OCI-M1 (cell line): ENCODE measurements around the gene MYO1E.
"Not testable (repeated sequence)": the region's sequence is repeated elsewhere in the genome, so short reads cannot be mapped to it uniquely, and the experiment has no call there.

Experiments used
- DNase-seq: peaks from one replicate; lab custom pipeline; 2025; lab: John Stamatoyannopoulos, UW

MYO1E gene

DNA sequence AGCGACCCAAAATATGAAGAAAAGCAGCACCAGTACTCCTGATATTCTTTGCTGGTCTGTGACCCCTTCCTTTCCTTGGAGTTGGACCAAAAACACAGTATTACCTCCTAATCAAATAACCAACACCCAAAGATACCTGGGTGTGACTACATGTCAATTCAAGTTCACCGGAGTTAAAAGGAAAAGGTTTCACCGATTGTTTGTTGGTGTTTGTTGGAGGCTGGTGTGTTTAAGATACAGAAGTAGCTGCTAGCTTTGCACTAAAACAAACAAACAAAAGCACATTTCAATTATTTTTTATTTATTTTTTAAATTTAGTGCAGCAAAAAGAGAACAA is 81.5 kb downstream of the MYO1E start:
- DNase-seq: no peak

DNA sequence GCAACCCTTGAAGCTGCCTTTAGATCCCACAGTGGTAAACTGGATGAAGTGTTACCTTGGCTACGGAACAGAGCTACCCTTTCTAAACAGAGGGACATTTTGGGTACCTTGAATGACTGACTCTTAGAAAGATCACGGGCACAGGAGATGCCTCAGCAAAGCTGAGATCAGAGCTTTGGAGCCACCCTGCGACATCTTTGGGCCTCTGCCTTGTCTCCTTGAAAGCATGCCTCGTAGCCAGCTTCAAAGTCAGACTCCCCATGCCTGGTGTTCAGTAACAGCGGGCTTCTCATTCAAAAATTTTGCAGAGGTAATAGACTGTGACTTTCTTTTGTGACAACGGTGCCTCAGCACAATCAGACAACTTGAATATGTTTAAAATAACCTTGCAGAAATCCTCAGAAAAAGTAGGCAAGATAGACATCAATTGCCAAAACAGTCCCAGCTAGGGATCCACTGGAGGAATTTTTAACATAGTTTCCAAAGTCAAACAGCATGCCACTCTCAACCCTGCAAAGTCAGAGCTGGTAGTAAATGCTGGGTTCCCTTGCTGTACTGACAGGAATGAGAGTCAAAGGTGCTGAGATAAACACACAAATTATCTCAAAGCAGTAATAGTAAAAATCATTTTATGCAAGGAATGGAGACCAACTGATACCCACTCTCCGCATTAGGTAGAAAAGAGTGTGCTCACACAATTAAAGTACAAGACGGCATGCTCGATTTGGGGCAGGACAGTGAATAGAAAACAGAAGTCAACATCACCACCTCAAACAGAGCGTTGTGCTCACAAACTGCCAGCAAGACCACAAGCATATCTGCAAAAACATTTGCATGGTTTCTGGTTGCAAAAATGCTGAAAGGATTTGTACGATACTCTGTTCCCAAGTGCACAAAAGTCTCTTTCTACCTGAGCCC is 82.1 kb downstream of the MYO1E start:
- DNase-seq: peak; percentile 64

DNA sequence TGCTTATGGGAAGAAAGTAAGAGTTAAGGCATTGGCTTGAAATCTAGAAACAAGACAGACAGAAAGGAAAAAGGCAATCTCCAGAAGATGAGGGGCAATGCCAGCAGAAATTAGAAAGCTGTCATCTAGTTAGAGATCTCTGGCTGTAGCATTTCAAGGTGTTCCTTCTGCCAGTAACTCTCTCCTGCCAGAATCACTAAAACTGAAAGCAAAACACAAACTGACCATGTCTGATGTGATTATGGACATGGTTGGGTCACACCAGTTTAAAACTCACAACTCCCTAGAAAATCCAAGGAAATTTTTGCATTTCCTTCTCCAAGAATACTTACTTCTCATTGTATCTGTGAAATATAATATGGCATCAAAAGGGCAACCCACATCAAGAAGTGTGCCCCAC is 83.1 kb downstream of the MYO1E start:
- DNase-seq: peak; percentile 16

DNA sequence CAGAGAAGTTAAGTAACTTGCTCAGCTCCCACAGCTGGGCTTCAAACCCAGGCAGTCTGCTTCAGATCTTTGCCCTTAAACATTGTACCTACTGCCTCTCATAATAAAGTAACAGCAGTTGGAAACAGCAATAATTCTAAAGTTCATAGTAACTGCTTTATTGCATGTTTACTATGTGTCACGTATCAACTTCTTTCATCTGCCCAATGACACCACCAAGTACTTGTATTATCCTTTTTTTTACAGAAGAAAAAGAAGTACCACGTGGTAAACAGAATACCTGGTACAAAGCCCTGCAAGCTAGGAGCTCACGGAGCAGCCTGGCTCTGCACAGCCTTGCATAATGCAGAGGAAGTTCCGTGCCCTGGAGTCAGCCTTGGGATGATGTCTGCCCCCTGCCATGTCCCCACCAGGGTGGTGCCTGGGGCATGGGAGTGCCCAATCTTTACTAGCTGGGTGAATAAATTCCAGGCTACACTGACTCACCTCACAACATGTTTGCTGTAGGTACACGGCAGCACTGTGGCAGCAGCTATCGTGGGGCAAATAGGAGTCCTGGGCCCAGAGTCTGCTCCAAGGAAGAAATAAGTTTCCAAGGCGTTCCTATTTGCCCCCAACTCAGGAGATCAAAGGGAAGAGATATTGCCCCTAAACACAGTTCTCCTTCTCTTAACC is 88.8 kb downstream of the MYO1E start:
- DNase-seq: no peak

GRCh38 chr15:59282515-59283337 is 89.9 kb downstream of the MYO1E start:
- no peak for DNase-seq

GRCh38 chr15:59281699-59282098 is 91.0 kb downstream of the MYO1E start:
- DNase-seq: no peak

DNA sequence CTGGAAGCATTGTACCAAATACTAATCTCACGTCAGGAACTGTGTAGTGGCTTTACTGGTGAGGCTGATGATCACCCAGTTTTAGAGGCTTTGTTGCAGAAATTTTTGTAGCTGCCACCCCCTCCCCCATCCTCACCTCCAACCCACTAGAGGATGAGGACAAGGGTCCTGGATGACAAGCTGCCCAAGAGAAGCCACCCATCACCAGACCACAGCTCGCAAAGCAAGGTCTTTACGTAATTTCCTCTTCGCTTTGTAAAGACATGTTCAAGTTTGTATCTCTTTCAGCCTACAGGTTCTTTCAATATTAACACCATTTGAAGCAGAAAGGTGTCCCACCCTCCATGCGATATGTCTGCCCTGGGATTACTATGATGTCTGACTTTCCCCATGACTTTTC is 91.8 kb downstream of the MYO1E start:
- no peak for DNase-seq

DNA sequence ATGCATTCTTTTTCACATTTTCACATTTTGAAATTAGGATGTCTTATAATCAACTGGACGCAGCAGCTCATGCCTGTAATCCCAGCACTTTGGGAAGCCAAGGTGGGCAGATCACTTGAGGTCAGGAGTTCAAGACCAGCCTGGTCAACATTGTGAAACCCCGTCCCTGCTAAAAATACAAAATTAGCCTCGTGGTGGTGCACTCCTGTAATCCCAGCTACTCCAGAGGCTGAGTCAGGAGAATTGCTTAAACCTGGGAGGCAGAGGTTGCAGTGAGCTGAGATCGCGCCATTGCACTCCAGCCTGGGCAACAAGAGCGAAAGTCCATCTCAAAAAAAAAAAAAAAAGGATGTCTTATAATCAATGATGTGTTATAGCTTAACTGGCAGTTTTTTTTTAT is 92.4 kb downstream of the MYO1E start:
- DNase-seq: not testable (repeated sequence)

DNA sequence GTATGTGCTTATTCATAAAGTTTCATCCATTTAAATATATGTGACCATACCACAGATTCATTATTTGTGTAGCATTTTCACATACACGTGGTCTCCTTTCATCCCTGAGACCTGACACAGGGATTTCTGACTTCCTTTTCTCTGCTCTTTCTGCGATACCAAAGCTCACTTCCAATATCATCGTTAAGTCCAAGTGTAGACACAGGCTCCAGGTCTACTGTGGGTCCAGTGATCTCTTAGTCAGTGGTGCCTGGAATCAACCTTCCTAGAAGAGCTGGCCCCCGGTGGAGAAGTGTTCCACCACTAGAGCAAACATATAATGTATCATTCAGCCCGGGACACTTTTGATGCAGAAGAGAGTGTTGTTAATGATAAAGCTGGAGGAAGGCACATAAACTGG is 93.6 kb downstream of the MYO1E start:
- no peak for DNase-seq

- DNase-seq: no peak
Measured at GRCh38 chr15:59278120-59278519, 94.6 kb downstream of the MYO1E start.

GRCh38 chr15:59276225-59277178 is 96.2 kb downstream of the MYO1E start:
- DNase-seq: no peak

DNA sequence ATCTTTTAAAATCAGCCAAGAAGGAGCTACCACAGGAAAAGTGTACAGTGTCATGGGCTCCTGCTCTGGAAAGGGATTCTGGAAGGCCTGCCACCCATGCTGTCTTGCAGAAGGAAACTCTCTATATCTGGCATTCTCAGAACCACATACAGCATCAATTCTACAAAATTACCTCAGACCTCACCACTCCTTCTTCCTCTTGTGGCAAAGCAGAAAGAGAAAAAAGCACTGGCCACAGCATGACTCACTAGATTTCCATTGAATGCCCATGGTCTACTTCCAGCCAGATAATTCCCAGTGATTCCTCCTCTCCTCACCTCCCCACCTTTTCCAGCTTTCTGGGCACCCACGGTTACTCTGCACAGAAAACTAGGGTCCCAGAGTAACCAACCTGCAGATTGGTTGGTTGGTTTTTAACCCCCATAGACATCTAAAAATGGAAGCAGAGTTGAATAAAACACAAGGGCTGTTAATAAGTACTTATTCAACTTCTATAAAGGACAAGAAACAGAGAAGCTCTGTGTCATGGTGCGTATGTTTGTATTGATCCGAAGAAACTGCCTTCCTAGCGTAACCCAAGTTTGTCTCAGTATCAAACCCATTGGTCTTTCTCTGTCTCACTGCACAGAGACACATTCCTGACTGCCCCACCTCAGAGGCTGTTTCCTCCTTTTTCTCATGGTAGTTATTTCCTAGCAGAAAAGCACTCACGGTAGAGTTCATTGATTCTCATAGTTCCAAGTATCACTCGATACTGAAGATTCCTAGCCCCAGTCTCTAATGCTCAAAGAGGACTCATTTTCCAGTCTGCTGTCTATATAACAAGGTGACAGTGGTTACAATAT is 98.3 kb downstream of the MYO1E start:
- peak; percentile 55 for DNase-seq

DNA sequence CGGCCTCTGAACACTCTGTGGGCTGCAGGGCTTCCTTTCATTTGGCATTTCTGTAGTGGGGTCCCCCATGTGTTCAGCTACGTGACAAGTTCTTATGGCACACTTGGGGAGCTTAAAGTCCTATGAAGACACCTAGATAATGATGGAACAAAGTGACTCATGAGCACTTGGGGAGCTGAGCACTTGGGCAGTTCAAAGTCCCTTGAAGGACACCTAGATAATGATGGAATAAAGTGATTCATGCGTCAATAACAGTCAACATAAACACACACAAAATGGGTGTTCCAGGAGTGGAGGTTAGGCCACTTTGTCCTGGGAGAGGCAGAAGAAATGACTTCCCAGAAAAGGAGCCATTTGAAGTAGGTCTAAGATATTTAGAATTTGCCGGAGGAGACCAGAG is 99.4 kb downstream of the MYO1E start:
- DNase-seq: no peak

DNA sequence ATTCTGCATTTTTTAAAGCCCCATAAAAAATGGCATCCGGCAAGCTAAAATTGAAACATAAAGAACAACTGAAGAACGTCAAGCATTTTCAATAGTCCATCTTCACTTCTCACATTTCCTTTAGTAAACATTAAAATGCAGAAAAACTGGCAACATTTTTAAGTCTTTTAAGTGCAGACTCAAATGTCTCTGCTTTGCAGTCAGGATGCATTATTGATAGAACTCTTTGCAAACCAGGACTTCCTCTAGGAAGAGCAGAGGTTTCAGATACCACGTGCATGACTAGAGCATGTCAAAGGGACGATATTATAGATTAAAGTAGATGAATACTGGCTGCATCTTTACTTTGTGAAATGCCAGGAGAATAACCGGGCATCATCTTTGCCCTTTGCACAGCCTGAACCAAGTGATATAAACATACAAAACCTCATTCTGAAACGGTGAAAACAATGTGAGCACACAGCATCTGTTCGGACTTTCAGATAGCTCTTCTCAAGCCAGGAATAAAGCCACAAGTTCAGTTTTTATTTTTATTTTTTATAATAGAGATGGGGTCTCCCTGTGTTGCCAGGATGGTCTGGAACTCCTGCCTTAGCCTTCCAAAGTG is 101.0 kb downstream of the MYO1E start:
- DNase-seq: no peak

- no peak for DNase-seq
Measured at GRCh38 chr15:59268852-59269407, 103.7 kb downstream of the MYO1E start.

DNA sequence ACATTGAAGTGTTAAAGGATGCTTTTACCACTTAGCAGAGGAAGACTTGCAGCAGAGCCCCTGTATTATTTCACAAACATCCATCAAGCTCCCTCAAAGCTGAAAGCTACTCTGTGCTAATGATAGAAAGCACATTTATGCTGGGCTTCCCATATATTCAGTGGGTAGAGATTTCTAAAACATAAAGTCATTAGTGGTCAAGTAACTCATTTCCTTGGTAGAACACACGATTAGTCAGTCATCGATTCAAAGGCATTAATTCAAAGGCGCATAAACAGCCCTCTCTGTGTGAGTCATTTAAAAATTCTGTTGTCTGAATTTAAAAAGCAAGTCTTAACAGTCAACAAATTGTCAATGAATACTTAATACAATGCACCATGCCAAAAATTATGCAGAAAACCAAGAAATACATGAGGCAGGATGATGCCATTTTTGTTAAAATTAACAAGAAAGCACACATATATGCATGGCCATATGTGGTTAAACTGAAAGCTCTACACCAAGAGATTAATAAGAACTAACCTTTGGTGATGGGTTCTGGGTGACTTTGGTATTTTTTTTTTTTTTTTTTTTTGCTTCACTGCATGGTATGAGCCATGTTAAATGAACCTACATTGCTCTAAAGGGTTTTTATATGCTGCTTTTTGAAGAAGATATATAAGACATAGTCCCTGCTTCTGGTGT is 104.4 kb downstream of the MYO1E start:
- DNase-seq: no peak

- DNase-seq: no peak
Measured at GRCh38 chr15:59266028-59266427, 106.6 kb downstream of the MYO1E start.

DNA sequence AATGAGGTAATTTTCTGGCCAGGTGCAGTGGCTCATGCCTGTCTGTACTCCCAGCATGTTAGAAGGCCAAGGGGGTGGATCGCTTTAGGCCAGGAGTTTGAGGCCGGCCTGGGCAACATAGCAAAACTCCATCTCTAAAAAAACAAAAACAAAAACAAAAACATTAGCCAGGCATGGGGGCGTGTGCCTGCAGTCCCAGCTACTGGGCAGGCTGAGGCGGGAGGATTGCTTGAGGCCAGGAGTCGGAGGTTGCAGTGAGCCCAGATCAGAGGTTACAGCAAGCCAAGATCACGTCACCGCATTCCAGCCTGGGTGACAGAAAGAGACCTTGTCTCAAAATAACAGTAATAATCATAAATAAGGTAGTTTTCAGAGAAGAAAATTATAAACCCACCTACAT is 110.4 kb downstream of the MYO1E start:
- DNase-seq: no peak

DNA sequence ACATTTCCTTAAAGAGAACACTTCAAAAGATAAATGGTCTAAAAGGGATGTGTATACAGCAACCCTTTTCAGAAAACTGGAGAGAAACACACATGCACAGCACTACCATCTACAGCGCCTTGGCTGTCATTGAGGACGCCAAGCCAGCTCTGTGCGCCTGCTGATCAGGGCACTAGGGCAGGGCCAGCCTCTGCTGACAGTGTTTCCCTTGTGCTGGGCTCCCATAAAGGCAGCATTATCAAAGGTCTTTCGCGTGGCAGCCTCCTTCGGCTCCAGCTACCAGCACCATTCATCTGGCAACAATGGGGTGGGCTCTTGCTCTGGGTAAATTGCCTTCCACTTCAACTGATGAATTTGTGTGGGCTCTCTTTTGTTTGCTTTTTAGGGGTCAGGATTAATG is 112.6 kb downstream of the MYO1E start:
- DNase-seq: no peak
